Thyroid gland (tissue), 4 donors: ENCODE results near the gene LGR4.

Experiments
- CTCF ChIP-seq, 6 experiments: fragments of 200-600 bp in 3 of 6; fragments of 450-650 bp in 3 of 6; sonication (generic) in 3 of 6; IDR thresholded peaks; one replicate each; pipeline ENCODE4 v1.5.1; 2016 to 2019; ENCODE audit warnings: antibody characterized with exemption in 6 of 6, mild to moderate bottlenecking in 2 of 6, inconsistent platforms in 1 of 6, moderate library complexity in 1 of 6
- POLR2A ChIP-seq, 2 donors: fragments of 450-650 bp; IDR thresholded peaks; one replicate each; pipeline ENCODE4 v1.6.1; 2017; ENCODE audit warnings: antibody characterized with exemption in 2 of 2, mild to moderate bottlenecking in 2 of 2, moderate library complexity in 1 of 2

DNA sequence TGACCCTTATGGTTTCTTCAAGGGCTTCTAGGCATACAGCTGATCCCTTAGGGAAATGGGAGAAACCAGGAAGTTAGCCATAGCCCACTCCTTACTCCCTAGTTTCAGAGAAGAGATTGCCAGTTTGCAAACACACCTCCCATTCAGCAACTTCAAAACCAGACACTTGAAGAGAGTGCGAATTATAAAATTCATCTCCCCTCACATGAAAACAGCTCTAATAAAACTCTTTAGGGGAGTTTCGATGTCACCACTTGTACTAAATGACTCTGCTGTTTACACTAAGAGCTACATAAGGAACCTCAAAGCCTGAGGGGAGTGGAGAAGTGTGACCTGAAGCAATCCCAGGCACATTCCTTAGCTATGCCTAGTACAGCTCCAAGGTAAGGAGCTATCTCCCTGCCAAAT, 8.3 kb downstream of the LGR4 start:
- no peak for TF ChIP-seq POLR2A (IDR thresholded peaks at IDR 0.05)
- TF ChIP-seq CTCF (IDR thresholded peaks at IDR 0.05): no peak
